Chondrocyte (in vitro differentiated cells): ENCODE measurements around the gene ABLIM1. TPM values are rescaled to one million over a fixed set of nuclear protein-coding genes. Genes with fewer than 3 reads are reported as not detected.

ENCODE experiments used
- DNase-seq: peaks from one replicate; pipeline ENCODE4 v3.0.0; 2021; ENCODE audit warnings: mixed read lengths, low spot score
- H3K27ac Mint-ChIP-seq: one replicate; pipeline ENCODE4 v1.8.0; 2021; ENCODE audit warnings: mild to moderate bottlenecking, moderate library complexity, mixed read lengths; ENCODE audit not compliant: unreplicated experiment
- H3K27me3 Mint-ChIP-seq: 2 replicates; pipeline ENCODE4 v1.8.0; 2021; ENCODE audit warnings: low read depth, mixed read lengths
- H3K36me3 Mint-ChIP-seq: 2 replicates; pipeline ENCODE4 v1.8.0; 2021; ENCODE audit warnings: low read depth, mixed read lengths
- H3K4me1 Mint-ChIP-seq: 2 replicates; pipeline ENCODE4 v1.8.0; 2021; ENCODE audit warnings: low read depth, mild to moderate bottlenecking, mixed read lengths
- H3K4me3 Mint-ChIP-seq: one replicate; pipeline ENCODE4 v1.8.0; 2021; ENCODE audit warnings: mild to moderate bottlenecking, moderate library complexity, mixed read lengths; ENCODE audit not compliant: unreplicated experiment
- H3K9me3 Mint-ChIP-seq: 2 replicates; pipeline ENCODE4 v1.8.0; 2021; ENCODE audit warnings: low read depth, mixed read lengths
- CTCF ChIP-seq: fragments of 200-600 bp; sonication (generic); IDR thresholded peaks from 2 replicates; pipeline ENCODE4 v1.5.0; 2021; ENCODE audit warnings: antibody characterized with exemption, mild to moderate bottlenecking, moderate library complexity
- total RNA-seq: library from RNA; stranded (reverse); gene quantifications from 3 replicates; pipeline ENCODE4 v1.2.1, GENCODE V29; 2021

The ABLIM1 gene
- total RNA-seq, 1 donor from 2014 or later = 15.7 TPM

DNA sequence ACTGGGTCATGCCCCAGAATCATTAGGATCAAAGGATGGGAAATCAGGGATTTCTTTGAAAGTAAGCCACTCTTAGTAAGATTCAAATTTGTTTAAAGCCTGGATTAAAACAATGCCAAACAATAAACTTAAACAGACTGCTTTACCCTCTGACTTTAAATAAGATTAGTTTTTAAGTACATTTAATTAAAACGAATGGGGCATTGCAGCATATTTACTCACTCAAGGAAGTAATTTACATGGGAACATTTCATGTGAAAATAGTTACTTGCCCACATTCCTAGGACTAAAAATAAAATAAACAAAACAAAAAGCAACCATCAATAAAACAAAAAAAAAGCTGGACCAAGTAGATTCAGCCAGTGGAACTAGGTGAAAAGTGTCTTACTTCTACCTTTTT is 7.8 kb downstream of the ABLIM1 start:
- no peak for TF ChIP-seq CTCF
- Mint-ChIP-seq H3K36me3 (no peaks in the 10 kb centered on the region), H3K27ac (no peak overlapping the region), H3K4me1 (peaks cover 12% of the 10 kb centered on the region), H3K4me3 (no peak overlapping the region), H3K9me3 (no peaks in the 10 kb centered on the region), H3K27me3 (no peaks in the 10 kb centered on the region)
- no peak for DNase-seq

DNA sequence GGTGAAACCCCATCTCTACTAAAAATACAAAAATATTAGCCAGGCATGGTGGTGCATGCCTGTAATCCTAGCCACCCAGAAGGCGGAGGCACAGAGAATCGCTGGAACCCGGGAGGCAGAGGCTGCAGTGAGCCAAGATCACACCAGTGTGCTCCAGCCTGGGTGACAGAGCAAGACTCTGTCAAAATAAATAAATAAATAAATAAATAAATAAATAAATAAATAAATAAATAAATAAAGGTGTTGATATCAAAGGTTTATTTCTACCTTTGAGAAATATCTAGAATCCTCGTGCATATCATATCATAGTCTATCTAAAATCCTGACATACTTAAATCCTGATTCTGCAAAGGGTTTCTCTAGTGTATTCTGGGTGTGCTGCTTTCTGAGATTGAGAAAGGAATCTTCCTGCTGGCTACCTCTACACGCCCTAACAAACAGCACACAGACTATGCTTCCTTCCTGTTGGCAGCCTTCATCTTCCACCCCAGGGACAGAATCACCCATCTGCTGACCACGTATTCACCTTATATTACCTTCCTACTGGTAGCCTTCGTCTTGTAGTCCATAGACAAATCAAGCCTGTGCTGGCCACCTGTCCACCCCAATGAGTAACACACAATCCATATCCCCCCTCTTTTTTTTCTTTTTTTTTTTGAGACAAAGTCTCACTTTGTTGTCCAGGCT is 8.7 kb downstream of the ABLIM1 start:
- H3K36me3 Mint-ChIP-seq = no peaks in the 10 kb centered on the region
- no peaks in the 10 kb centered on the region for H3K9me3 Mint-ChIP-seq
- H3K4me3 Mint-ChIP-seq = no peak overlapping the region
- H3K4me1 Mint-ChIP-seq = peaks cover 12% of the 10 kb centered on the region
- no peak overlapping the region for H3K27ac Mint-ChIP-seq
- no peak for DNase-seq
- TF ChIP-seq CTCF = no peak
- no peaks in the 10 kb centered on the region for H3K27me3 Mint-ChIP-seq

- DNase-seq = no peak
- Mint-ChIP-seq H3K4me1 (peaks cover 12% of the 10 kb centered on the region), H3K36me3 (no peaks in the 10 kb centered on the region), H3K4me3 (no peak overlapping the region), H3K27ac (no peak overlapping the region), H3K9me3 (no peaks in the 10 kb centered on the region), H3K27me3 (no peaks in the 10 kb centered on the region)
- no peak for TF ChIP-seq CTCF
Observed at GRCh38 chr10:114648368-114648767, 9.7 kb downstream of the ABLIM1 start.

GRCh38 chr10:114647545-114648138 is 10.4 kb downstream of the ABLIM1 start:
- DNase-seq = no peak
- H3K36me3 Mint-ChIP-seq = no peaks in the 10 kb centered on the region

GRCh38 chr10:114646426-114646825 is 11.6 kb downstream of the ABLIM1 start:
- no peak overlapping the region for H3K27ac Mint-ChIP-seq
- H3K27me3 Mint-ChIP-seq = peaks cover 5% of the 10 kb centered on the region
- H3K9me3 Mint-ChIP-seq = no peaks in the 10 kb centered on the region
- DNase-seq = no peak
- no peaks in the 10 kb centered on the region for H3K36me3 Mint-ChIP-seq
- TF ChIP-seq CTCF = no peak
- no peak overlapping the region for H3K4me3 Mint-ChIP-seq
- peaks cover 12% of the 10 kb centered on the region for H3K4me1 Mint-ChIP-seq

More at GRCh38 chr10:114647545-114648138, 10.4 kb downstream of the ABLIM1 start:
- Mint-ChIP-seq H3K27ac (no peak overlapping the region), H3K4me3 (no peak overlapping the region), H3K27me3 (peaks cover 4% of the 10 kb centered on the region), H3K4me1 (peaks cover 12% of the 10 kb centered on the region), H3K9me3 (no peaks in the 10 kb centered on the region)
- no peak for TF ChIP-seq CTCF
